Fibroblast of lung (primary cell): ENCODE results near the gene ASPN. TPM values are rescaled to one million over a fixed set of nuclear protein-coding genes. Genes with fewer than 3 reads are reported as not detected.

Experiments used
- DNase-seq, 2 donors: peaks; one replicate each; pipeline versions ENCODE4 v3.0.0 to v3.0.0-alpha.2; 2010; ENCODE audit warnings: low read depth in 2 of 2
- H2AFZ ChIP-seq: 2 replicates; pipeline ENCODE4 v1.5.1; 2012; ENCODE audit warnings: low read length, control low read depth, inconsistent platforms
- H3K27ac ChIP-seq: 2 replicates; pipeline ENCODE4 v1.5.1; 2011; ENCODE audit warnings: low read length, control low read depth; ENCODE audit not compliant: insufficient read depth
- H3K27me3 ChIP-seq: 2 replicates; pipeline ENCODE4 v1.5.1; 2011; ENCODE audit warnings: mild to moderate bottlenecking, low read length; ENCODE audit not compliant: control insufficient read depth, insufficient read depth
- H3K36me3 ChIP-seq: 2 replicates; pipeline ENCODE4 v1.5.1; 2011; ENCODE audit warnings: low read length; ENCODE audit not compliant: control insufficient read depth, insufficient read depth
- H3K4me1 ChIP-seq: 2 replicates; pipeline ENCODE4 v1.5.1; 2011; ENCODE audit warnings: low read length; ENCODE audit not compliant: control insufficient read depth, insufficient read depth; ENCODE audit errors: extremely low read depth
- H3K4me2 ChIP-seq: 2 replicates; pipeline ENCODE4 v1.5.1; 2011; ENCODE audit warnings: low read length, control low read depth; ENCODE audit not compliant: insufficient read depth; ENCODE audit errors: extremely low read depth
- H3K4me3 ChIP-seq, 4 experiments: fragments of 200-600 bp in 1 of 4; sonication (generic) in 1 of 4; replicated peaks in 1 of 4; 2 replicates each; pipeline ENCODE4 v1.5.1; 2011 to 2016; ENCODE audit warnings: low read length in 4 of 4, low read depth in 3 of 4, mild to moderate bottlenecking in 3 of 4, control low read depth in 2 of 4, inconsistent platforms in 1 of 4, mixed read lengths in 1 of 4; ENCODE audit not compliant: insufficient read depth in 1 of 4; ENCODE audit errors: control extremely low read depth in 1 of 4
- H3K79me2 ChIP-seq: 2 replicates; pipeline ENCODE4 v1.5.1; 2012; ENCODE audit warnings: mild to moderate bottlenecking, low read length, inconsistent platforms; ENCODE audit not compliant: control insufficient read depth, insufficient read depth
- H3K9ac ChIP-seq: 2 replicates; pipeline ENCODE4 v1.5.1; 2011; ENCODE audit warnings: mild to moderate bottlenecking, low read length, control low read depth; ENCODE audit not compliant: insufficient read depth
- H3K9me3 ChIP-seq: 2 replicates; pipeline ENCODE4 v1.5.1; 2012; ENCODE audit warnings: low read depth, low read length; ENCODE audit not compliant: control insufficient read depth, insufficient read depth
- H4K20me1 ChIP-seq: 2 replicates; pipeline ENCODE4 v1.5.1; 2011; ENCODE audit warnings: low read length; ENCODE audit not compliant: control insufficient read depth, insufficient read depth; ENCODE audit errors: extremely low read depth
- CTCF ChIP-seq, 2 donors: IDR thresholded peaks in 1 of 2; conservative IDR thresholded peaks in 1 of 2; 1 replicate in 1 of 2; 2 replicates in 1 of 2; pipeline ENCODE4 v1.5.1; 2011 to 2012; ENCODE audit warnings: low read length in 2 of 2, control low read depth in 1 of 2, inconsistent platforms in 1 of 2, low read depth in 1 of 2, mild to moderate bottlenecking in 1 of 2
- EZH2 ChIP-seq: IDR thresholded peaks from 2 replicates; pipeline ENCODE4 v1.5.1; 2012; ENCODE audit warnings: low read length, control low read depth, mild to moderate bottlenecking; ENCODE audit errors: missing control alignments
- polyA plus RNA-seq, 2 donors: library from polyadenylated mRNA; depleted of rRNA in 1 of 2; stranded (reverse) in 1 of 2; unstranded in 1 of 2; fragments of >200 nt; gene quantifications; 2 replicates each; pipeline ENCODE4 v1.2.1, GENCODE V29; 2011 to 2012; ENCODE audit warnings: missing spikeins in 1 of 2
- total RNA-seq: library from RNA; depleted of rRNA; stranded (reverse); fragments of >200 nt; gene quantifications from 2 replicates; pipeline ENCODE4 v1.2.1, GENCODE V29; 2014

ASPN gene
- total and polyA plus RNA-seq, 2 donors (not counting 1 experiment from before 2014, with no cell fraction given), result 5.5 to 10.4 TPM

- peak; percentile 97 for DNase-seq
- H3K9me3 ChIP-seq, result no peaks in the 10 kb centered on the region
- H3K79me2 ChIP-seq, result no peaks in the 10 kb centered on the region
- H3K27me3 ChIP-seq, result no peaks in the 10 kb centered on the region
- H3K9ac ChIP-seq, result no peak overlapping the region
- H3K4me1 ChIP-seq, result peaks cover 29% of the 10 kb centered on the region
- peak overlapping the region in 2 of 4 experiments; percentile 29 to 68 for H3K4me3 ChIP-seq
- H3K36me3 ChIP-seq, result no peaks in the 10 kb centered on the region
- H2AFZ ChIP-seq, result no peak overlapping the region
- TF ChIP-seq EZH2, result no peak
- TF ChIP-seq CTCF (conservative IDR thresholded peaks at IDR 0.05 in 1 of 2, IDR thresholded peaks at IDR 0.05 in 1 of 2; ENCODE audit: low read depth in 1 of 2, low read length in 2 of 2), result no peak
- H3K27ac ChIP-seq, result peak overlapping the region; percentile 82
- H4K20me1 ChIP-seq, result no peaks in the 10 kb centered on the region
- H3K4me2 ChIP-seq, result peak overlapping the region; percentile 73
Observed at GRCh38 chr9:92506184-92506857, 24.0 kb upstream of the ASPN start.

- no peaks in the 10 kb centered on the region for H3K27me3 ChIP-seq
- no peaks in the 10 kb centered on the region for H3K36me3 ChIP-seq
- TF ChIP-seq EZH2, result no peak
- no peak for TF ChIP-seq CTCF (conservative IDR thresholded peaks at IDR 0.05 in 1 of 2, IDR thresholded peaks at IDR 0.05 in 1 of 2; ENCODE audit: low read depth in 1 of 2, low read length in 2 of 2)
- H4K20me1 ChIP-seq, result no peaks in the 10 kb centered on the region
- H3K4me3 ChIP-seq, result peak overlapping the region in 1 of 4 experiments; percentile 68
- no peak overlapping the region for H3K4me2 ChIP-seq
- peaks cover 29% of the 10 kb centered on the region for H3K4me1 ChIP-seq
- H3K9me3 ChIP-seq, result no peaks in the 10 kb centered on the region
- peak overlapping the region; percentile 15 for H3K27ac ChIP-seq
- no peak overlapping the region for H3K9ac ChIP-seq
- no peaks in the 10 kb centered on the region for H3K79me2 ChIP-seq
- peak; percentile 22 to 89 for DNase-seq
- H2AFZ ChIP-seq, result peak overlapping the region; percentile 49
Observed at GRCh38 chr9:92504881-92505280, 22.6 kb upstream of the ASPN start.

GRCh38 chr9:92503156-92503555 lies 20.9 kb upstream of the ASPN start:
- no peak overlapping the region for H3K9ac ChIP-seq
- H3K36me3 ChIP-seq, result no peaks in the 10 kb centered on the region
- DNase-seq, result no peak
- no peaks in the 10 kb centered on the region for H3K79me2 ChIP-seq
- no peak overlapping the region for H2AFZ ChIP-seq
- no peak overlapping the region for H3K4me3 ChIP-seq
- H3K4me2 ChIP-seq, result no peak overlapping the region
- TF ChIP-seq EZH2 (no peak), CTCF (conservative IDR thresholded peaks at IDR 0.05 in 1 of 2, IDR thresholded peaks at IDR 0.05 in 1 of 2; ENCODE audit: low read depth in 1 of 2, low read length in 2 of 2) (no peak)
- H3K27me3 ChIP-seq, result no peaks in the 10 kb centered on the region
- H3K4me1 ChIP-seq, result peaks cover 27% of the 10 kb centered on the region
- no peak overlapping the region for H3K27ac ChIP-seq
- H4K20me1 ChIP-seq, result no peaks in the 10 kb centered on the region
- no peaks in the 10 kb centered on the region for H3K9me3 ChIP-seq
